Small intestine (tissue), 7 donors: ENCODE results near the gene PWWP2B. TPM values are rescaled to one million over a fixed set of nuclear protein-coding genes. Genes with fewer than 3 reads are reported as not detected.

Source experiments
- DNase-seq, 2 donors: peaks; one replicate each; pipeline versions ENCODE4 v3.0.0 to v3.0.0-alpha.2; 2013
- FAIRE-seq: peaks from 2 replicates; lab custom pipeline; 2012; peaks lifted over from hg19 to GRCh38; lab: Jason Lieb, UNC
- H3K27ac ChIP-seq, 3 donors: one replicate each; pipeline ENCODE4 v1.5.1; 2013; ENCODE audit warnings: low read length in 2 of 3, mild to moderate bottlenecking in 2 of 3, control low read depth in 1 of 3, inconsistent platforms in 1 of 3, low read depth in 1 of 3, moderate library complexity in 1 of 3
- H3K27me3 ChIP-seq, 3 donors: one replicate each; pipeline ENCODE4 v1.6.1; 2013; ENCODE audit warnings: low read length in 3 of 3, inconsistent platforms in 1 of 3; ENCODE audit not compliant: control insufficient read depth in 3 of 3, insufficient read depth in 3 of 3
- H3K36me3 ChIP-seq, 3 donors: one replicate each; pipeline ENCODE4 v1.6.1; 2013; ENCODE audit warnings: low read length in 3 of 3, inconsistent platforms in 1 of 3, low read depth in 1 of 3, mild to moderate bottlenecking in 1 of 3, moderate library complexity in 1 of 3; ENCODE audit not compliant: control insufficient read depth in 3 of 3, insufficient read depth in 2 of 3
- H3K4me1 ChIP-seq, 3 donors: one replicate each; pipeline ENCODE4 v1.6.1; 2013; ENCODE audit warnings: low read length in 2 of 3, inconsistent platforms in 1 of 3, low read depth in 1 of 3, mild to moderate bottlenecking in 1 of 3, moderate library complexity in 1 of 3; ENCODE audit not compliant: control insufficient read depth in 3 of 3, insufficient read depth in 2 of 3
- H3K4me3 ChIP-seq, 3 donors: one replicate each; pipeline ENCODE4 v1.5.1; 2013; ENCODE audit warnings: low read length in 3 of 3, control low read depth in 1 of 3, inconsistent platforms in 1 of 3, low read depth in 1 of 3, mild to moderate bottlenecking in 1 of 3, moderate library complexity in 1 of 3
- H3K9me3 ChIP-seq, 2 donors: one replicate each; pipeline ENCODE4 v1.6.1; 2013; ENCODE audit warnings: low read depth in 1 of 2, low read length in 1 of 2; ENCODE audit not compliant: control insufficient read depth in 2 of 2, insufficient read depth in 1 of 2
- WGBS, 3 donors: extraction: QIAGEN DNeasy Blood & Tissue Kit; methylation state at CpG; one replicate each; pipeline ENCODE4 v1.1.7; 2013; 5-methylcytosine and 5-hydroxymethylcytosine counted together
- polyA plus RNA-seq, 4 donors: library from polyadenylated mRNA; stranded (reverse) in 3 of 4; unstranded in 1 of 4; fragments of 200-250 nt in 3 of 4; fragments of 120-200 nt in 1 of 4; gene quantifications; one replicate each; pipeline versions ENCODE4 v1.2.1 to v1.2.3, GENCODE V29; 2013
- donor health status: healthy with polysubstance abuse.
- donor health status: control.
- donor health status: control.
- donor health status: Bipolar disorder and iron deficiency.
- donor health status: healthy.

PWWP2B gene
- polyA plus RNA-seq, 4 donors: 7.0 to 34.6 (median 11.9) TPM

- WGBS, 3 donors: 65 to 71% (median 71%) methylated on average over 19 of the region's 19 CpGs
- FAIRE-seq: no peak
- peak in 1 of 2 donors; percentile 37 for DNase-seq
- H3K36me3 ChIP-seq: no peaks in the 10 kb centered on the region
- H3K9me3 ChIP-seq: no peaks in the 10 kb centered on the region
- H3K4me1 ChIP-seq: peaks cover 0 to 49% (median 0%) of the 10 kb centered on the region in 3 donors
- H3K27ac ChIP-seq: no peak overlapping the region
- H3K27me3 ChIP-seq: no peaks in the 10 kb centered on the region
- H3K4me3 ChIP-seq: no peak overlapping the region
Measured at GRCh38 chr10:132390921-132391675, 5.9 kb upstream of the PWWP2B start.

- Histone ChIP-seq H3K27me3 (no peaks in the 10 kb centered on the region), H3K9me3 (no peaks in the 10 kb centered on the region), H3K36me3 (no peaks in the 10 kb centered on the region), H3K4me3 (no peak overlapping the region), H3K4me1 (peaks cover 0 to 49% (median 0%) of the 10 kb centered on the region in 3 donors), H3K27ac (no peak overlapping the region)
- WGBS, 3 donors: 50 to 86% (median 67%) methylated on average over 4 of the region's 4 CpGs
- FAIRE-seq (no peak), DNase-seq (no peak)
Measured at GRCh38 chr10:132391676-132392020, 5.4 kb upstream of the PWWP2B start.

DNA sequence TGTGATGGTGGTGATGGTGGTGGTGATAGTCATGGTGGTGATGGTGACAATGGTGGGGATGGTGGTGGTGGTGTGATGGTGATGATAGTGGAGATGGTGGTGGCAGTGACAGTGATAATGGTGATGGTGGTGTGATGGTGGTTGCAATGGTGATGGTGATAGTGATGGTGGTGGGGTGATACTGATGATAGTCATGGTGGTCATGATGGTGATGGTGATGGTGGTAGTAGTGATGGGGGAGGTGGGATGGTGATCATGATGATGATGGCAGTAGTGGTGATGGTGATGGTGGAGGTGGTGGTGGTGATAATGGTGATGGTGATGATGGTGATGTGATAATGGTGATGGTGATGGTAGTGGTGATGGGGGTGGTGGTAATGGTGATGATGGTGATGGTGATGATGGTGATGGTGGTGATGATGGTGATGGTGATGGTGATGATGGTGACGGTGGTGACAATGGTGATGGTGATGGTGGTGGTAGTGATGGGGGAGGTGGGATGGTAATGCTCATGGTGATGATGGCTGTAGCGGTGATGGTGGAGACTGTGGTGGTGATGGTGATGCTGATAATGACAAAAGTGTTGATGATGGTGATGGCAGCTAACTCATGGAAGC lies 4.7 kb upstream of the PWWP2B start:
- Histone ChIP-seq H3K36me3 (no peaks in the 10 kb centered on the region), H3K27ac (no peak overlapping the region), H3K4me1 (peaks cover 0 to 47% (median 0%) of the 10 kb centered on the region in 3 donors), H3K9me3 (no peaks in the 10 kb centered on the region), H3K4me3 (no peak overlapping the region), H3K27me3 (no peaks in the 10 kb centered on the region)
- no peak for DNase-seq
- no peak for FAIRE-seq
- 87 to 94% (median 93%) methylated on average over 2 of the region's 2 CpGs for WGBS, 3 donors

- peaks cover 0 to 45% (median 3%) of the 10 kb centered on the region in 3 donors for H3K4me1 ChIP-seq
- peaks cover 0 to under 1% (median 0%) of the 10 kb centered on the region in 3 donors for H3K36me3 ChIP-seq
- FAIRE-seq (no peak), DNase-seq (no peak)
- H3K9me3 ChIP-seq: no peaks in the 10 kb centered on the region
- H3K27ac ChIP-seq: no peak overlapping the region
- no peaks in the 10 kb centered on the region for H3K27me3 ChIP-seq
- H3K4me3 ChIP-seq: no peak overlapping the region
- WGBS, 3 donors: 73 to 77% (median 74%) methylated on average over 12 of the region's 12 CpGs
Measured at GRCh38 chr10:132392811-132393694, 3.9 kb upstream of the PWWP2B start.

GRCh38 chr10:132393695-132394181 lies 3.3 kb upstream of the PWWP2B start:
- FAIRE-seq (no peak), DNase-seq (no peak)
- Histone ChIP-seq H3K4me1 (peaks cover 5 to 52% (median 6%) of the 10 kb centered on the region in 3 donors), H3K9me3 (no peaks in the 10 kb centered on the region), H3K36me3 (peaks cover 0 to 7% (median 0%) of the 10 kb centered on the region in 3 donors), H3K27me3 (no peaks in the 10 kb centered on the region), H3K27ac (no peak overlapping the region), H3K4me3 (no peak overlapping the region)
- WGBS, 3 donors: 73 to 82% (median 73%) methylated on average over 9 of the region's 9 CpGs

GRCh38 chr10:132394201-132394811 lies 2.7 kb upstream of the PWWP2B start:
- Histone ChIP-seq H3K4me1 (peaks cover 5 to 52% (median 6%) of the 10 kb centered on the region in 3 donors), H3K27me3 (no peaks in the 10 kb centered on the region), H3K27ac (no peak overlapping the region), H3K9me3 (no peaks in the 10 kb centered on the region), H3K4me3 (no peak overlapping the region), H3K36me3 (peaks cover 0 to 13% (median 0%) of the 10 kb centered on the region in 3 donors)
- DNase-seq (no peak), FAIRE-seq (no peak)
- WGBS, 3 donors: 58 to 79% (median 75%) methylated on average over 13 of the region's 13 CpGs

- DNase-seq (no peak), FAIRE-seq (no peak)
- Histone ChIP-seq H3K4me3 (peak overlapping the region in 1 of 3 donors; percentile 40), H3K36me3 (peaks cover 0 to 21% (median 0%) of the 10 kb centered on the region in 3 donors), H3K9me3 (no peaks in the 10 kb centered on the region), H3K27me3 (no peaks in the 10 kb centered on the region), H3K27ac (peak overlapping the region; percentile 81 to 88 (median 85)), H3K4me1 (peaks cover 5 to 52% (median 6%) of the 10 kb centered on the region in 3 donors)
- WGBS, 3 donors: 64 to 76% (median 71%) methylated on average over 9 to 12 of the region's 12 CpGs
Measured at GRCh38 chr10:132394936-132395703, 1.9 kb upstream of the PWWP2B start.
